Measurements from ENCODE around the gene IZUMO4.

DNA sequence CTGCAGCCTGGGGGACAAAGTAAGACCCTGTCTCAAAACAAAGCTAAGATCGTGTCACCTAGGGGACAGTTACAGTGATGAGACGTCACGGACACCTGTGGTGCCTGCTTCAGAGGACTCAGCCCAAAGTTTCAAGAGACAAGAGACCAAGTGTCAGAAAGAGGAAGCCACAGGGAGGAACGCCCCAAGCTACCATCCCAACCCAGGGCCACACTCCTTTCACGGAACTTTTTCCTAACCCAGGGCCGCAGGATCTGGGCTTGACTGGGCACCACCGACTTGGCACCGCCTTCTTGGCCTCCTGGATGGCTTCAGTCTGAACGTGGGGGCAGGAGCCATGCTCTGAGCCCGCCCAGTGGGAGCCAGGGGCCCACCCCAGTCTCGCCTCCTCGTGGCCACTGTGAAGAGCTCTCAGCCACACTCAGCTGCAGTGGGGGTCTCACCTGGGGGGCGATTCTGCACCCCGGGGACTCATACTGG is 9.1 kb upstream of the IZUMO4 start:
- TF ChIP-seq CTCF (IDR thresholded peaks at IDR 0.05) (no peak), EP300 (IDR thresholded peaks at IDR 0.05) (no peak), POLR2A (IDR thresholded peaks at IDR 0.05) (no peak)
